Measurements from ENCODE around the gene TEF.
"Not testable (repeated sequence)": the region's sequence is repeated elsewhere in the genome, so short reads cannot be mapped to it uniquely, and the experiment has no call there.

- not testable (repeated sequence) for TF ChIP-seq CTCF (IDR thresholded peaks at IDR 0.05); POLR2A (IDR thresholded peaks at IDR 0.05; ENCODE audit: low read depth)
Observed at GRCh38 chr22:41402851-41403250, 21.1 kb downstream of the TEF start.

Measured in esophagus muscularis mucosa (tissue), 3 donors.